ENCODE data around the gene SFXN2. TPM values are rescaled to one million over a fixed set of nuclear protein-coding genes. Genes with fewer than 3 reads are reported as not detected.

The SFXN2 gene
- total and polyA plus RNA-seq, 7 experiments from 2014 or later, result 11.4 to 32.1 (median 17.5) TPM

- H3K4me3 Mint-ChIP-seq, result peak overlapping the region in 1 of 10 donors; percentile 25
- Histone ChIP-seq H3K27ac (ENCODE audit: low read depth, low read length) (no peak overlapping the region), H3K36me3 (ENCODE audit: control insufficient read depth in 2 of 3, insufficient read depth in 3 of 3, low read length in 3 of 3) (no peaks in the 10 kb centered on the region), H3K4me1 (ENCODE audit: control insufficient read depth in 2 of 2, insufficient read depth in 2 of 2, low read length in 2 of 2) (peaks cover 1 to 4% of the 10 kb centered on the region in 2 donors), H3K4me3 (ENCODE audit: low read length) (no peak overlapping the region), H3K9me3 (ENCODE audit: control insufficient read depth in 2 of 3, low read length in 3 of 3) (no peaks in the 10 kb centered on the region), H3K27me3 (ENCODE audit: control insufficient read depth in 2 of 2, insufficient read depth in 2 of 2, low read length in 2 of 2) (no peaks in the 10 kb centered on the region)
- peak overlapping the region in 3 of 9 donors; percentile 16 to 56 (median 18) for H3K27ac Mint-ChIP-seq
- no peaks in the 10 kb centered on the region for H3K27me3 Mint-ChIP-seq
- POLR2A ChIA-PET, result interaction anchor here (0.6 to 0.7 kb wide), 3 partner anchors 31 to 567 kb away, joined by 3 read pairs; no protein-coding TSS in a partner anchor
- ATAC-seq (no peak), DNase-seq (no peak)
- peaks cover 0 to 4% (median 0%) of the 10 kb centered on the region in 11 donors for H3K9me3 Mint-ChIP-seq
- H3K4me1 Mint-ChIP-seq, result peaks cover 18 to 58% (median 40%) of the 10 kb centered on the region in 7 donors
- CTCF ChIA-PET, result no interaction called here
- intact Hi-C loops (cut with micrococcal nuclease), result no loop called here
- H3K36me3 Mint-ChIP-seq, result peaks cover 5 to 29% (median 12%) of the 10 kb centered on the region in 5 donors
Observed at GRCh38 chr10:102720337-102720736, 5.9 kb downstream of the SFXN2 start.

DNA sequence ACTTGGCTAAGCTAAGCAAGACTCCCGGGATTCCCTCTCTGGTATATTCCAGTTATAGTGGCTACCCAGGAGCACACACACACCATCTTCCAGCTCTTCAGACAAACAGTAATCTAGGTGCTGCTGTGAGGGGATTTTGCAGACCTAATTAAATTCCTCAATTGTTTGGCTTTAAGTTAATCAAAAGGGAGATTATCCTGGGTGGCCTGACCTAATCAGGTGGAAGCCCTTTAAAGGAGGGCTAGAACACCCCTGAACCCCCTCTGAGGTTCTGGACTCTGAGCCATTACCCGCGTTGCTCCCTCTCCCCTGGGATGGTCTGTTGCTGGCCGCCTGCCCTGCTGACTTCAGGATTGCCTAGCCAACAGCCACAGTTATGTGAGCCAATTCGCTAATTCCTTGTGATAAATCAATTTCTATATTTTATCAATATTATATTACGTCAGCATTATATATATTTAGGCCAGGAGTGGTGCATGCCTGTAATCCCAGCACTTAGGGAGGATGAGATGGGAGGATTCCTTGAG is 6.4 kb downstream of the SFXN2 start:
- ATAC-seq, result no peak
- DNase-seq, result no peak
- no peaks in the 10 kb centered on the region for H3K27me3 ChIP-seq (ENCODE audit: control insufficient read depth in 2 of 2, insufficient read depth in 2 of 2, low read length in 2 of 2)
- Mint-ChIP-seq H3K27me3 (no peaks in the 10 kb centered on the region), H3K4me1 (peaks cover 17 to 53% (median 37%) of the 10 kb centered on the region in 7 donors), H3K27ac (peak overlapping the region in 5 of 9 donors; percentile 16 to 62 (median 41)), H3K9me3 (peaks cover 0 to 4% (median 0%) of the 10 kb centered on the region in 11 donors), H3K4me3 (peak overlapping the region in 1 of 10 donors; percentile 25), H3K36me3 (peaks cover 5 to 29% (median 12%) of the 10 kb centered on the region in 5 donors)
- intact Hi-C loops (cut with micrococcal nuclease), result no loop called here
- POLR2A ChIA-PET, result interaction anchor here (0.6 to 1.0 kb wide), 5 partner anchors 31 to 568 kb away, joined by 3 to 4 read pairs (median 3); partner anchors contain the start of gene TRIM8
- H3K4me3 ChIP-seq (ENCODE audit: low read length), result no peak overlapping the region
- H3K27ac ChIP-seq (ENCODE audit: low read depth, low read length), result no peak overlapping the region
- H3K36me3 ChIP-seq (ENCODE audit: control insufficient read depth in 2 of 3, insufficient read depth in 3 of 3, low read length in 3 of 3), result no peaks in the 10 kb centered on the region
- H3K9me3 ChIP-seq (ENCODE audit: control insufficient read depth in 2 of 3, low read length in 3 of 3), result no peaks in the 10 kb centered on the region
- no peaks in the 10 kb centered on the region for H3K4me1 ChIP-seq (ENCODE audit: control insufficient read depth in 2 of 2, insufficient read depth in 2 of 2, low read length in 2 of 2)
- CTCF ChIA-PET, result interaction anchor here (0.6 kb wide), 1 partner anchor 14 kb away, joined by 3 read pairs; no protein-coding TSS in a partner anchor

GRCh38 chr10:102721954-102722353 is 7.5 kb downstream of the SFXN2 start:
- Mint-ChIP-seq H3K27ac (peak overlapping the region in 4 of 9 donors; percentile 2 to 40 (median 23)), H3K9me3 (peaks cover 0 to 4% (median 0%) of the 10 kb centered on the region in 11 donors), H3K36me3 (peaks cover 5 to 35% (median 12%) of the 10 kb centered on the region in 5 donors), H3K4me1 (peaks cover 14 to 43% (median 31%) of the 10 kb centered on the region in 7 donors), H3K27me3 (no peaks in the 10 kb centered on the region), H3K4me3 (no peak overlapping the region)
- DNase-seq, result no peak
- ATAC-seq, result no peak
- POLR2A ChIA-PET, result interaction anchor here (1.0 kb wide), 2 partner anchors 78 to 80 kb away, joined by 3 to 4 read pairs; partner anchors contain the start of gene TRIM8
- peaks cover 0 to 8% (median 3%) of the 10 kb centered on the region in 3 experiments for H3K36me3 ChIP-seq (ENCODE audit: control insufficient read depth in 2 of 3, insufficient read depth in 3 of 3, low read length in 3 of 3)
- intact Hi-C loops (cut with micrococcal nuclease), result no loop called here
- no peak overlapping the region for H3K27ac ChIP-seq (ENCODE audit: low read depth, low read length)
- no peak overlapping the region for H3K4me3 ChIP-seq (ENCODE audit: low read length)
- no peaks in the 10 kb centered on the region for H3K4me1 ChIP-seq (ENCODE audit: control insufficient read depth in 2 of 2, insufficient read depth in 2 of 2, low read length in 2 of 2)
- CTCF ChIA-PET, result no interaction called here
- no peaks in the 10 kb centered on the region for H3K27me3 ChIP-seq (ENCODE audit: control insufficient read depth in 2 of 2, insufficient read depth in 2 of 2, low read length in 2 of 2)
- no peaks in the 10 kb centered on the region for H3K9me3 ChIP-seq (ENCODE audit: control insufficient read depth in 2 of 3, low read length in 3 of 3)

- Mint-ChIP-seq H3K27me3 (no peaks in the 10 kb centered on the region), H3K36me3 (peaks cover 5 to 42% (median 13%) of the 10 kb centered on the region in 5 donors), H3K4me1 (peaks cover 13 to 28% (median 19%) of the 10 kb centered on the region in 7 donors), H3K9me3 (peaks cover 0 to 4% (median 0%) of the 10 kb centered on the region in 11 donors), H3K4me3 (no peak overlapping the region), H3K27ac (no peak overlapping the region)
- Histone ChIP-seq H3K4me3 (ENCODE audit: low read length) (no peak overlapping the region), H3K4me1 (ENCODE audit: control insufficient read depth in 2 of 2, insufficient read depth in 2 of 2, low read length in 2 of 2) (no peaks in the 10 kb centered on the region), H3K9me3 (ENCODE audit: control insufficient read depth in 2 of 3, low read length in 3 of 3) (no peaks in the 10 kb centered on the region), H3K27me3 (ENCODE audit: control insufficient read depth in 2 of 2, insufficient read depth in 2 of 2, low read length in 2 of 2) (no peaks in the 10 kb centered on the region), H3K36me3 (ENCODE audit: control insufficient read depth in 2 of 3, insufficient read depth in 3 of 3, low read length in 3 of 3) (peaks cover 0 to 28% (median 6%) of the 10 kb centered on the region in 3 experiments), H3K27ac (ENCODE audit: low read depth, low read length) (no peak overlapping the region)
- ChIA-PET CTCF (interaction anchor here (0.6 kb wide), 1 partner anchor 21 kb away, joined by 3 read pairs; no protein-coding TSS in a partner anchor), POLR2A (interaction anchor here (0.7 kb wide), 1 partner anchor 82 kb away, joined by 3 read pairs; no protein-coding TSS in a partner anchor)
- ATAC-seq (no peak), DNase-seq (no peak)
- intact Hi-C loops (cut with micrococcal nuclease), result no loop called here
Observed at GRCh38 chr10:102723989-102724388, 9.6 kb downstream of the SFXN2 start.

- Histone ChIP-seq H3K27ac (ENCODE audit: low read depth, low read length) (no peak overlapping the region), H3K9me3 (ENCODE audit: control insufficient read depth in 2 of 3, low read length in 3 of 3) (no peaks in the 10 kb centered on the region), H3K36me3 (ENCODE audit: control insufficient read depth in 2 of 3, insufficient read depth in 3 of 3, low read length in 3 of 3) (peaks cover 0 to 47% (median 6%) of the 10 kb centered on the region in 3 experiments), H3K27me3 (ENCODE audit: control insufficient read depth in 2 of 2, insufficient read depth in 2 of 2, low read length in 2 of 2) (no peaks in the 10 kb centered on the region), H3K4me1 (ENCODE audit: control insufficient read depth in 2 of 2, insufficient read depth in 2 of 2, low read length in 2 of 2) (no peaks in the 10 kb centered on the region), H3K4me3 (ENCODE audit: low read length) (no peak overlapping the region)
- CTCF ChIA-PET, result interaction anchor here (0.7 kb wide), 1 partner anchor 103 kb away, joined by 3 read pairs; no protein-coding TSS in a partner anchor
- Mint-ChIP-seq H3K36me3 (peaks cover 5 to 37% (median 10%) of the 10 kb centered on the region in 5 donors), H3K9me3 (peaks cover 0 to 4% (median 0%) of the 10 kb centered on the region in 11 donors), H3K27me3 (no peaks in the 10 kb centered on the region), H3K27ac (no peak overlapping the region), H3K4me1 (peaks cover 10 to 22% (median 12%) of the 10 kb centered on the region in 7 donors), H3K4me3 (no peak overlapping the region)
- POLR2A ChIA-PET, result interaction anchor here (0.5 to 0.8 kb wide), 2 partner anchors 12 to 53 kb away, joined by 3 read pairs; partner anchors contain the start of genes ARL3 and SFXN2
- no peak for DNase-seq
- intact Hi-C loops (cut with micrococcal nuclease), result loop anchor here in 1 of 2 donors (5.0 kb wide), 1 partner anchor 341 kb away; no protein-coding TSS in a partner anchor
- no peak for ATAC-seq
Observed at GRCh38 chr10:102726274-102726673, 11.8 kb downstream of the SFXN2 start.

GRCh38 chr10:102727037-102727818 is 12.8 kb downstream of the SFXN2 start:
- Histone ChIP-seq H3K4me1 (ENCODE audit: control insufficient read depth in 2 of 2, insufficient read depth in 2 of 2, low read length in 2 of 2) (no peaks in the 10 kb centered on the region), H3K9me3 (ENCODE audit: control insufficient read depth in 2 of 3, low read length in 3 of 3) (no peaks in the 10 kb centered on the region), H3K4me3 (ENCODE audit: low read length) (no peak overlapping the region), H3K36me3 (ENCODE audit: control insufficient read depth in 2 of 3, insufficient read depth in 3 of 3, low read length in 3 of 3) (peaks cover 0 to 56% (median 6%) of the 10 kb centered on the region in 3 experiments), H3K27me3 (ENCODE audit: control insufficient read depth in 2 of 2, insufficient read depth in 2 of 2, low read length in 2 of 2) (no peaks in the 10 kb centered on the region), H3K27ac (ENCODE audit: low read depth, low read length) (no peak overlapping the region)
- Mint-ChIP-seq H3K4me3 (no peak overlapping the region), H3K36me3 (peaks cover 5 to 31% (median 10%) of the 10 kb centered on the region in 5 donors), H3K9me3 (peaks cover 0 to 4% (median 0%) of the 10 kb centered on the region in 11 donors), H3K4me1 (peaks cover 4 to 16% (median 9%) of the 10 kb centered on the region in 7 donors), H3K27ac (peak overlapping the region in 1 of 9 donors; percentile 83), H3K27me3 (no peaks in the 10 kb centered on the region)
- POLR2A ChIA-PET, result interaction anchor here (0.6 kb wide), 1 partner anchor 221 kb away, joined by 3 read pairs; no protein-coding TSS in a partner anchor
- no peak for ATAC-seq
- CTCF ChIA-PET, result no interaction called here
- DNase-seq, result no peak
- intact Hi-C loops (cut with micrococcal nuclease), result loop anchor here in 1 of 2 donors (5.0 kb wide), 1 partner anchor 340 kb away; no protein-coding TSS in a partner anchor

Measured in naive thymus-derived CD4-positive, alpha-beta T cell (primary cell).